BLaER1 (cell line): ENCODE data around the gene DUS2.

Source experiments
- H3K27ac ChIP-seq: shearing (Covaris generic); formaldehyde crosslinking; 2 replicates; pipeline ENCODE4 v1.8.1; 2022
- H3K27me3 ChIP-seq: shearing (Covaris generic); formaldehyde crosslinking; 2 replicates; pipeline ENCODE4 v1.8.1; 2022
- H3K36me3 ChIP-seq: shearing (Covaris generic); formaldehyde crosslinking; 2 replicates; pipeline ENCODE4 v1.8.1; 2022
- H3K4me1 ChIP-seq: shearing (Covaris generic); formaldehyde crosslinking; 2 replicates; pipeline ENCODE4 v1.8.1; 2022
- H3K4me2 ChIP-seq: shearing (Covaris generic); formaldehyde crosslinking; 2 replicates; pipeline ENCODE4 v1.8.1; 2022
- H3K4me3 ChIP-seq: shearing (Covaris generic); formaldehyde crosslinking; 2 replicates; pipeline ENCODE4 v1.8.1; 2022
- H3K9ac ChIP-seq: shearing (Covaris generic); formaldehyde crosslinking; 2 replicates; pipeline ENCODE4 v1.8.1; 2022
- H3K9me3 ChIP-seq: shearing (Covaris generic); formaldehyde crosslinking; 2 replicates; pipeline ENCODE4 v1.8.1; 2022
- H4K20me1 ChIP-seq: shearing (Covaris generic); formaldehyde crosslinking; 2 replicates; pipeline ENCODE4 v1.8.1; 2022
- Cebpa-rat ChIP-seq: shearing (Covaris generic); IDR thresholded peaks from 2 replicates; pipeline ENCODE4 v1.8.1; 2022

The DUS2 gene

DNA sequence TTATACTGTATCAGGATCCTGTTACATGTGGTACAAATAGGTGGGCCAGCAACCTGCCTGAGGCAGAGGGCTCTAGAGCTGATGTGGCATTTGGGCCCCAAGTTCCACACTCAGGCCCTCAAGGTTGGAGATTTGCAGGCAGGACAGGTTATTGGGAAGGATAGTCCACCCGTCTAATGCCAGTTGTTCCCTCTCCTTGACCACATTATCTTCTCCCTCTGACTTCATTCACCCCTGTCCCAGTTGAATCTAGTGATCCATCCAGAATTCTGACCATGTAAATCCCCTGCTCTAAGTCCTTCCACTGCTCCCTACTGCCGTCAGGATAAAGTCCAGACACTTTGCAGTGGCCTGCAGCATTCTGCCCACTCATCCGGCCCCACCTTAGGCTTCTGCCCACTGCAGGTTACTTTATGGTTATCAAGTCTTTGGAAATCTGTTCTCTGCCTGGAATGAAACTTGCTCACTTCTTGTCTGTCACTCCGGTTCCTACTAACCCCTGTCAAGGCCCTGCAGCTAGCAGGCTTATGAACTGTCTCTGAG is 60.2 kb downstream of the DUS2 start:
- H3K4me2 ChIP-seq: peak overlapping the region; percentile 87
- no peaks in the 10 kb centered on the region for H3K9me3 ChIP-seq
- TF ChIP-seq Cebpa-rat: no peak
- H3K4me3 ChIP-seq: no peak overlapping the region
- peaks cover 19% of the 10 kb centered on the region for H4K20me1 ChIP-seq
- peak overlapping the region; percentile 95 for H3K27ac ChIP-seq
- peaks cover 5% of the 10 kb centered on the region for H3K36me3 ChIP-seq
- H3K4me1 ChIP-seq: peaks cover 79% of the 10 kb centered on the region
- no peak overlapping the region for H3K9ac ChIP-seq
- H3K27me3 ChIP-seq: no peaks in the 10 kb centered on the region

GRCh38 chr16:68083861-68084503 is 60.9 kb downstream of the DUS2 start:
- no peaks in the 10 kb centered on the region for H3K27me3 ChIP-seq
- peaks cover 79% of the 10 kb centered on the region for H3K4me1 ChIP-seq

GRCh38 chr16:68084504-68085258 is 61.6 kb downstream of the DUS2 start:
- Histone ChIP-seq H3K9ac (peak overlapping the region; percentile 83), H3K4me3 (peak overlapping the region; percentile 89), H3K36me3 (no peaks in the 10 kb centered on the region), H3K4me2 (peak overlapping the region; percentile 87), H3K9me3 (no peaks in the 10 kb centered on the region), H4K20me1 (peaks cover 33% of the 10 kb centered on the region), H3K27ac (peak overlapping the region; percentile 95), H3K4me1 (peaks cover 79% of the 10 kb centered on the region), H3K27me3 (no peaks in the 10 kb centered on the region)
- TF ChIP-seq Cebpa-rat: no peak

More at GRCh38 chr16:68083861-68084503, 60.9 kb downstream of the DUS2 start:
- Histone ChIP-seq H3K36me3 (no peaks in the 10 kb centered on the region; the same call in 1 of the 2 replicates), H4K20me1 (peaks cover 26% of the 10 kb centered on the region), H3K27ac (peak overlapping the region; percentile 95), H3K9me3 (no peaks in the 10 kb centered on the region), H3K9ac (peak overlapping the region; percentile 83), H3K4me2 (peak overlapping the region; percentile 87), H3K4me3 (peak overlapping the region; percentile 89)
- no peak for TF ChIP-seq Cebpa-rat

GRCh38 chr16:68085259-68086071 is 62.4 kb downstream of the DUS2 start, which contains the start of gene NFATC3:
Gene NFATC3 (plus strand): TSS chr16:68085370. CDS start chr16:68085682, 312 bp downstream.
- no peaks in the 10 kb centered on the region for H3K36me3 ChIP-seq
- H3K4me2 ChIP-seq: peak within 1 kb of the TSS; percentile 91
- peaks cover 40% of the 10 kb centered on the region for H4K20me1 ChIP-seq
- H3K4me3 ChIP-seq: peak within 1 kb of the TSS; percentile 89
- peak within 1 kb of the TSS; percentile 91 for H3K9ac ChIP-seq
- H3K9me3 ChIP-seq: no peaks in the 10 kb centered on the region
- no peaks in the 10 kb centered on the region for H3K27me3 ChIP-seq
- H3K27ac ChIP-seq: peak within 1 kb of the TSS; percentile 95
- TF ChIP-seq Cebpa-rat: no peak
- peaks cover 79% of the 10 kb centered on the region for H3K4me1 ChIP-seq

- peak overlapping the region; percentile 89 for H3K4me3 ChIP-seq
- peak overlapping the region; percentile 91 for H3K4me2 ChIP-seq
- peak overlapping the region; percentile 93 for H3K27ac ChIP-seq
- no peaks in the 10 kb centered on the region for H3K36me3 ChIP-seq
- no peaks in the 10 kb centered on the region for H3K27me3 ChIP-seq
- H3K4me1 ChIP-seq: peaks cover 79% of the 10 kb centered on the region
- H3K9me3 ChIP-seq: no peaks in the 10 kb centered on the region
- H3K9ac ChIP-seq: peak overlapping the region; percentile 91
- peaks cover 50% of the 10 kb centered on the region for H4K20me1 ChIP-seq
- TF ChIP-seq Cebpa-rat: no peak
Observed at GRCh38 chr16:68086336-68086841, 63.3 kb downstream of the DUS2 start.

DNA sequence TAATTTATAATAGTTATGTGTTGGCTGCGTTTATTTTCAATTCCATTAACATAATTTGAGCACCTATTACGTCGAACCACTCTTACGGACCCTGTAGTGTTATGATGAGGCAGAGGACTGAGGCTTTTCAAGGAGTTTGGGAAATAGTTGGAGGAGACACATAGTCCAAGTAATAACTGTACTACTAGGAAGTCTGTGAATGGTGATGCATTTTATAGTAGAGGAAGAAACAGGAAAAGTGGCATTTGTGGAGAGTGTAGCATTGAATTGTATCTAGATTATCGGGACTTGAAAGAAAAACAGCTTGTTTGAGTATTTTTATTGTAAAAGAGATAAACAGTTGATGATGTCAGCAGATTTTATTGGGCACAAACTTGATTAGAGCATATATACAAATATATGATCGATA is 63.8 kb downstream of the DUS2 start:
- Histone ChIP-seq H3K9me3 (no peaks in the 10 kb centered on the region), H3K4me2 (peak overlapping the region; percentile 91), H3K9ac (peak overlapping the region; percentile 91), H3K27ac (peak overlapping the region; percentile 93), H4K20me1 (peaks cover 54% of the 10 kb centered on the region), H3K27me3 (no peaks in the 10 kb centered on the region), H3K36me3 (no peaks in the 10 kb centered on the region), H3K4me3 (peak overlapping the region; percentile 89), H3K4me1 (peaks cover 79% of the 10 kb centered on the region)
- no peak for TF ChIP-seq Cebpa-rat

- H3K9me3 ChIP-seq: no peaks in the 10 kb centered on the region
- peaks cover 79% of the 10 kb centered on the region for H3K4me1 ChIP-seq
- no peak overlapping the region for H3K27ac ChIP-seq
- H3K9ac ChIP-seq: peak overlapping the region; percentile 31; the same call in 1 of the 2 replicates
- no peaks in the 10 kb centered on the region for H3K36me3 ChIP-seq
- no peak for TF ChIP-seq Cebpa-rat
- peak overlapping the region; percentile 89 for H3K4me3 ChIP-seq
- peak overlapping the region; percentile 91 for H3K4me2 ChIP-seq
- peaks cover 63% of the 10 kb centered on the region for H4K20me1 ChIP-seq
- H3K27me3 ChIP-seq: no peaks in the 10 kb centered on the region
Observed at GRCh38 chr16:68087688-68088087, 64.6 kb downstream of the DUS2 start.

DNA sequence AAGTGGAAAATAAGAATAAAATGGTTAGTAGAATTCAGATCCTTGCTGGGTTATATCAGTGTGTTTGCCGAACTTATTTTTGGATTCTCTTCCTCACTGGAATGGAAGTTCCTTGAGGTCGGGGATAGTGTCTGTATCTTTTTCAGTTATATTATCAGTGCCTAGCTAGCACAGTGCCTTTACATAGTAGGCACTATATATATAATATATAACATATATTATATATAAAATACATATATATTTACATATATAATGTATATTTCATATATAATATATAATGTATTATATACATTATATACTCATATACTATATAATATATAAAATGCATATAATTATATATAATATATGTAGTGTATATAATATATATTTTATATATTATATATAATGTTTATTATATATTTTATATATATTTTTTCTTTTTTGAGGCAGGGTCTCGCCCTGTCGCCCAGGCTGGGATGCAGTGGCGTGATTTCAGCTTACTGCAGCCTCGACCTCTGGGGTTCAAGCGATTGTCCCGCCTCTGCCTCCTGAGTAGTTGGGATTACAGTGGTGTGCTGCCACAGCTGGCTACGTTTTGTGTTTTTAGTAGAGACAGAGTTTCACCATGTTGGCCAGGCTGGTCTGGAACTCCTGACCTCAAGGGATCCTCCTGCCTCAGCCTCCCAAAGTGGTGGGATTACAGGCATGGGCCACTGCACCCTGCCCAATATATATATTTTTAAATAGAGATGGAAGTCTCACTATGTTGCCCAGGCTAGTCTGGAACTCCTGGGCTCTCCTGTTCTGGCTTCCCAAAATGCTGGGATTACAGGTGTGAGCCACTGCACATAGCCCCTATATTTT is 65.3 kb downstream of the DUS2 start:
- 0 out of 2 replicates have a peak overlapping the region, but pooled peaks have one; percentile 18 for H3K27ac ChIP-seq
- H4K20me1 ChIP-seq: peaks cover 69% of the 10 kb centered on the region
- H3K9ac ChIP-seq: no peak overlapping the region
- no peak for TF ChIP-seq Cebpa-rat
- no peaks in the 10 kb centered on the region for H3K36me3 ChIP-seq
- H3K4me3 ChIP-seq: no peak overlapping the region
- no peaks in the 10 kb centered on the region for H3K9me3 ChIP-seq
- peaks cover 79% of the 10 kb centered on the region for H3K4me1 ChIP-seq
- H3K4me2 ChIP-seq: peak overlapping the region; percentile 91
- H3K27me3 ChIP-seq: no peaks in the 10 kb centered on the region
